Karpas-422 (cell line): ENCODE data around the gene SMPD1. TPM values are rescaled to one million over a fixed set of nuclear protein-coding genes. Genes with fewer than 3 reads are reported as not detected.

Source experiments
- DNase-seq: peaks from one replicate; pipeline ENCODE4 v3.0.0-alpha.2; 2015
- H2AFZ ChIP-seq: fragments of 200-600 bp; sonication (generic); 2 replicates; pipeline ENCODE4 v1.6.1; 2014; ENCODE audit warnings: antibody characterized with exemption, low read length, mixed read lengths
- H3K27ac ChIP-seq: fragments of 200-600 bp; sonication (generic); 2 replicates; pipeline ENCODE4 v1.5.1; 2014; ENCODE audit warnings: mild to moderate bottlenecking, low read length, moderate library complexity
- H3K27me3 ChIP-seq: fragments of 200-600 bp; sonication (generic); 2 replicates; pipeline ENCODE4 v1.6.1; 2014; ENCODE audit warnings: low read length, mixed read lengths
- H3K36me3 ChIP-seq: fragments of 200-600 bp; sonication (generic); 2 replicates; pipeline ENCODE4 v1.6.1; 2014; ENCODE audit warnings: low read length, mixed read lengths; ENCODE audit not compliant: insufficient read depth
- H3K4me1 ChIP-seq: fragments of 200-600 bp; sonication (generic); 2 replicates; pipeline ENCODE4 v1.6.1; 2014; ENCODE audit warnings: mild to moderate bottlenecking, low read length, mixed read lengths
- H3K4me2 ChIP-seq: fragments of 200-600 bp; sonication (generic); 2 replicates; pipeline ENCODE4 v1.6.1; 2014; ENCODE audit warnings: low read length, low read depth, mild to moderate bottlenecking; ENCODE audit not compliant: poor library complexity, severe bottlenecking
- H3K4me3 ChIP-seq: fragments of 200-600 bp; sonication (generic); 2 replicates; pipeline ENCODE4 v1.5.1; 2014; ENCODE audit warnings: mild to moderate bottlenecking, antibody characterized with exemption, low read length, mixed read lengths
- H3K79me2 ChIP-seq: fragments of 200-600 bp; sonication (generic); 2 replicates; pipeline ENCODE4 v1.6.1; 2014; ENCODE audit warnings: mild to moderate bottlenecking, low read length, mixed read lengths
- H3K9ac ChIP-seq: fragments of 200-600 bp; sonication (generic); 2 replicates; pipeline ENCODE4 v1.6.0; 2014; ENCODE audit warnings: low read length
- H3K9me2 ChIP-seq: fragments of 200-600 bp; sonication (generic), shearing (Covaris generic); replicated peaks from 2 replicates; pipeline ENCODE4 v1.6.0; 2014; ENCODE audit warnings: mild to moderate bottlenecking, low read length, moderate library complexity; ENCODE audit not compliant: insufficient read depth
- H3K9me3 ChIP-seq: fragments of 300-700, 200-600 bp; sonication (generic); 2 replicates; pipeline ENCODE4 v1.6.1; 2014; ENCODE audit warnings: low read length, mixed read lengths
- H4K20me1 ChIP-seq: fragments of 200-600 bp; sonication (generic); 2 replicates; pipeline ENCODE4 v1.6.1; 2014; ENCODE audit warnings: mild to moderate bottlenecking, antibody characterized with exemption, low read length, low read depth; ENCODE audit not compliant: insufficient read depth
- total RNA-seq: library from RNA; depleted of rRNA; stranded (reverse); fragments of >200 nt; shearing (Covaris generic); gene quantifications from 2 replicates; pipeline ENCODE4 v1.2.3, GENCODE V29; 2014; ENCODE audit warnings: low replicate concordance; rRNA removed

Gene SMPD1
- 2.3 and 2.9 TPM in 2 replicates for total RNA-seq

DNA sequence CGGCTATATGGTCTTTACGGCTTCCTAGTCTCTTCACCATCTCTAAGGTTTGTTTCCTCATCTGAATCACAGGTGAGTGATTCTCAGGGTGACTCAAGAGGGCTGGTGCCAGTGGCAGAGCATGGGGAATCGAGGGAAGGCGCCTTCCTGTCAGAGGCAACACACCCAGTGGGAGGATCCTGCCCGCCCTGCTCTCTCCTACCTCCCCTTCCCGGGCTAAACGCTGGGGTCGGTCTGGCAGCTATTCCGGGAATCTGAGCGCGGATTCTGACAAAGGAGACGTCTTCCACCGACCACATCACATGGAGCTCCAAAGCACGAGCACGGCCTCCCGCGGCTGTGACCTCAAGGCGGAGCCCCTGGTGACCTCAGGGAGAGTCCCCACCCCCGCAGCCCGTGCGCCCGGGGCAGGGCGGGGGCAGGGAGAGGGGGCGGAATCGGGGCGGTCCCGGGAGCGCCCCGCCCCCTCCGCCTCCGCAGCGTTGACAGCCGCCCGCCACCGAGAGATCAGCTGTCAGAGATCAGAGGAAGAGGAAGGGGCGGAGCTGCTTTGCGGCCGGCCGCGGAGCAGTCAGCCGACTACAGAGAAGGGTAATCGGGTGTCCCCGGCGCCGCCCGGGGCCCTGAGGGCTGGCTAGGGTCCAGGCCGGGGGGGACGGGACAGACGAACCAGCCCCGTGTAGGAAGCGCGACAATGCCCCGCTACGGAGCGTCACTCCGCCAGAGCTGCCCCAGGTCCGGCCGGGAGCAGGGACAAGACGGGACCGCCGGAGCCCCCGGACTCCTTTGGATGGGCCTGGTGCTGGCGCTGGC, at the start of gene SMPD1:
TSS of gene SMPD1 (plus strand) at position 570 of the 813 bp plus-strand sequence. CDS start at position 695, 125 bp downstream.
- Histone ChIP-seq H3K79me2 (no peaks in the 10 kb centered on the region), H3K9ac (peak within 1 kb of the TSS; percentile 89), H3K27ac (no peak within 1 kb of the TSS), H3K9me2 (no peaks in the 10 kb centered on the region), H3K4me3 (peak within 1 kb of the TSS; percentile 85), H3K4me2 (peak within 1 kb of the TSS; percentile 93), H2AFZ (peak within 1 kb of the TSS; percentile 99), H3K36me3 (no peaks in the 10 kb centered on the region), H3K27me3 (no peaks in the 10 kb centered on the region), H4K20me1 (no peaks in the 10 kb centered on the region), H3K4me1 (peaks cover 17% of the 10 kb centered on the region), H3K9me3 (no peaks in the 10 kb centered on the region)
- DNase-seq = peak; percentile 95

DNA sequence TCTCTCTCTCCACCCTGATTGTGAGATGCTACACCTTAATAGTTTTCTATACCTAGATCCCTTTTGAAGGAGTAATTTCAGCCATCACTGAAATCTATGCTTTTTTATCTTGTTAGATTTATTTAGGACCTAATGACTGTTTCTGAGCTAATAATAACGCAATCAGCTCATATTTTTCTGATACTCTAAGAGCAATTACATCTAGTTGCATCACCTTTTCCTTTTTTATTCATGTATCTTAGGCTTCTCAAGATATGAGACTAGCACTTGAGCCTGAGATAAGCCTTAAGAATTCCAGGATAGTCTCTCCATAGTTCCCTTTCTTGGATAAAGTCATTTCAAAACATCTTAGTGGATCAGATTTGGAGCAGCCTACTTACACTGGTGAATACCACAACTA, 44.9 kb upstream of the SMPD1 start:
- Histone ChIP-seq H3K9me3 (no peaks in the 10 kb centered on the region), H3K4me1 (peaks cover 4% of the 10 kb centered on the region), H3K9me2 (no peaks in the 10 kb centered on the region), H3K4me2 (no peak overlapping the region), H4K20me1 (no peaks in the 10 kb centered on the region), H3K36me3 (no peaks in the 10 kb centered on the region), H3K27ac (no peak overlapping the region), H3K9ac (no peak overlapping the region), H3K4me3 (no peak overlapping the region), H2AFZ (no peak overlapping the region), H3K27me3 (no peaks in the 10 kb centered on the region), H3K79me2 (no peaks in the 10 kb centered on the region)
- no peak for DNase-seq

DNA sequence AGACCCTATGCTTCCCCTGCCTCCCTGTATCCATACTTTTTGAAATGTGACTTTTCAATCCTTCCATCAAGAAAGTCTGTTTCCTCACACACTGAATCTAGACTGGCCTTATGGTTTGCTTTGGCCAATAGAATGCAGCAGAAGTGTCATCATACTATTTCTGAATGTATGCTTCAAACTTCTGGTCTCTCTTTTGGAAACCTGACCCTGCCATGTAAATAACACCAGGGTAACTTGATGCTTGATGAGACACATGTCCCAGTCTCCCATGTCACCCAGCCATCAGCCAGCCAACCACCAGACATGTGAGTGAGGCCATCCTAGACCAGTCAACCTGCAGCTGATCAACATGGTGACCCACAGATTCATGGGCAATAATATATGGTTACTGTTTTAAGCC, 40.2 kb upstream of the SMPD1 start:
- H3K27me3 ChIP-seq = no peaks in the 10 kb centered on the region
- no peaks in the 10 kb centered on the region for H4K20me1 ChIP-seq
- no peaks in the 10 kb centered on the region for H3K9me3 ChIP-seq
- no peak overlapping the region for H3K27ac ChIP-seq
- H3K79me2 ChIP-seq = no peaks in the 10 kb centered on the region
- DNase-seq = no peak
- no peak overlapping the region for H3K9ac ChIP-seq
- H3K9me2 ChIP-seq = no peaks in the 10 kb centered on the region
- peaks cover 5% of the 10 kb centered on the region for H3K4me1 ChIP-seq
- H3K36me3 ChIP-seq = no peaks in the 10 kb centered on the region
- H3K4me2 ChIP-seq = no peak overlapping the region
- no peak overlapping the region for H3K4me3 ChIP-seq
- no peak overlapping the region for H2AFZ ChIP-seq

DNA sequence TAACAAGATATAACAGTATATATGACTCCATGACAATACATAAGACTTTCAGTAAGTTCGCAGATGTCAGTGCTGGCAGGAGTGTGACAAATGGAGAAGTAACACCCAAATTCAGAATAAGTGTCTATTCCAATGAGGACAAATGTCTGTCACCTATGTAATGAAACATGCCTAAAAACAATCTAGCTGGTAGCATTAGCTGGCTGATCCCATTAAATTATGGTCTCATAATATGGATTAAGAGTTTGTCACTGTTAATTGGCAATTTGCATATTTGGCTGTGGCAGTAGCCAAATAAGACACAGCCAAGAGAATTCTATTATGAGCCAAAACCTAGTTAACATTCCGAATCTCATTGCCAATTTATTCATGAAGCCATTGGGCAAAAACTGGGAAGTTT, 39.8 kb upstream of the SMPD1 start:
- Histone ChIP-seq H2AFZ (no peak overlapping the region), H3K9me3 (no peaks in the 10 kb centered on the region), H3K4me1 (peaks cover 5% of the 10 kb centered on the region), H3K4me2 (no peak overlapping the region), H3K4me3 (no peak overlapping the region), H3K27ac (no peak overlapping the region), H3K36me3 (no peaks in the 10 kb centered on the region), H3K9me2 (no peaks in the 10 kb centered on the region), H3K9ac (no peak overlapping the region), H3K27me3 (no peaks in the 10 kb centered on the region), H4K20me1 (no peaks in the 10 kb centered on the region), H3K79me2 (no peaks in the 10 kb centered on the region)
- DNase-seq = no peak

DNA sequence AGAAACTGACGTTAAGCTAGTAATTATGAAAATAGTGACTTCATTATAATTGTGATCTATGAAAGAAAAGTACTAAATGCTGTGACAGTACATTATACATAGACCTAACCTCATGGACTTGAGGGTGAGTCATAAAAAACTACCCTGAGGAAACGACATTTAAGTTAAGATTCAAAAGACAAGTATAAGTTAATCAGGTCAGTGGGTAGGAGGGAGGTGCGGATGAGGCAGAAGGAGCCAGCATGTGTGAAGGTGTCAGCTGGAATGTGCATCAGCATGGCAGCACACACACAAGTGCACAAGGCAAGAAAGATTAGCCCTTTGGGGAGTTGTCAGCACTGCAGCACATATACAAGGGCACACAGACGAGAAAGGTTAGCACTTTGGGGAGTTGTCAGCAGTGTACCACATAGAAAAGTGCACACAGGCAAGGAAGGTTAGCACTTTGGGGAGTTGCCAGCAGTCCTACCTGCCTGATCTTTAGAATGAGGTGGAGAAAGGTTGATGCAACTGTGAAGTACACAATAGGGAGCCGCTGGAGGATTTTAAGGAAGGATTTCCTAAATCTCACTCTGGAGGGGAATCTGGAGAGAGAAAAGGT, 38.4 kb upstream of the SMPD1 start:
- no peak overlapping the region for H3K9ac ChIP-seq
- peaks cover 5% of the 10 kb centered on the region for H3K4me1 ChIP-seq
- H3K27me3 ChIP-seq = no peaks in the 10 kb centered on the region
- no peak overlapping the region for H3K4me2 ChIP-seq
- no peaks in the 10 kb centered on the region for H3K36me3 ChIP-seq
- H3K79me2 ChIP-seq = no peaks in the 10 kb centered on the region
- no peak overlapping the region for H3K4me3 ChIP-seq
- no peak for DNase-seq
- H4K20me1 ChIP-seq = no peaks in the 10 kb centered on the region
- no peaks in the 10 kb centered on the region for H3K9me2 ChIP-seq
- no peak overlapping the region for H2AFZ ChIP-seq
- no peak overlapping the region for H3K27ac ChIP-seq
- H3K9me3 ChIP-seq = no peaks in the 10 kb centered on the region

DNA sequence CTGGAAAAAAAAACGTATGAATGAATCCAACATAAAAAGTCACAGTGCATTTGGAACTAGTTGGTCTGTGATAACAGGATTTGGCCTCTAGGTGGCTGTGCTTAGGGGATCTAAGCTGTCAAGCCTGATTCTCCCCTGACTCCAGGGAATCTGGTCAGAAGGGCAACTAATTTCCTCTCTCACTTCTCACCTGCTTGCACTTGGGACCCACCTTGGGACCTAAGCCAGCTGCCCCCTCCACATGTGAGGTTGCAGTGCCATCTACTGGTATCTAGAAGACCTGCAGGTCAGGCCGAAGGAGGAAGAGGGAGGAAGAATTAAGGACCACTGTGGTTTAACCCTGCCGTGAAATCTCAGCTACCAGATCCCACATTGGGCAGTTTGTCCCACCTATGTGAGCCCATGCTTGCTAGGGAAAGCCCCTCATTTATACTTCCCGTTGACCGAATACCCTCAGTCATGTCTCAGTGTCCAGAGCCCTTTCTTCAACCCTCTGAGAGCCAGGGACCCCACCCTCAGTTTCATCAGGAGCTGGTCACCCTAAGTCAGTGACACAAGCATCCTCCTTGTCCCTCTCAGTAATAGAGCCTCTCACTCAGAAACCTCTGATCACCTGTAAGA, 36.8 kb upstream of the SMPD1 start:
- no peaks in the 10 kb centered on the region for H3K36me3 ChIP-seq
- no peaks in the 10 kb centered on the region for H3K79me2 ChIP-seq
- no peak overlapping the region for H3K4me3 ChIP-seq
- H3K9me2 ChIP-seq = no peaks in the 10 kb centered on the region
- H2AFZ ChIP-seq = no peak overlapping the region
- no peak overlapping the region for H3K4me2 ChIP-seq
- no peaks in the 10 kb centered on the region for H3K27me3 ChIP-seq
- H3K27ac ChIP-seq = no peak overlapping the region
- peaks cover 5% of the 10 kb centered on the region for H3K4me1 ChIP-seq
- DNase-seq = peak; percentile 83
- no peaks in the 10 kb centered on the region for H4K20me1 ChIP-seq
- no peak overlapping the region for H3K9ac ChIP-seq
- no peaks in the 10 kb centered on the region for H3K9me3 ChIP-seq

DNA sequence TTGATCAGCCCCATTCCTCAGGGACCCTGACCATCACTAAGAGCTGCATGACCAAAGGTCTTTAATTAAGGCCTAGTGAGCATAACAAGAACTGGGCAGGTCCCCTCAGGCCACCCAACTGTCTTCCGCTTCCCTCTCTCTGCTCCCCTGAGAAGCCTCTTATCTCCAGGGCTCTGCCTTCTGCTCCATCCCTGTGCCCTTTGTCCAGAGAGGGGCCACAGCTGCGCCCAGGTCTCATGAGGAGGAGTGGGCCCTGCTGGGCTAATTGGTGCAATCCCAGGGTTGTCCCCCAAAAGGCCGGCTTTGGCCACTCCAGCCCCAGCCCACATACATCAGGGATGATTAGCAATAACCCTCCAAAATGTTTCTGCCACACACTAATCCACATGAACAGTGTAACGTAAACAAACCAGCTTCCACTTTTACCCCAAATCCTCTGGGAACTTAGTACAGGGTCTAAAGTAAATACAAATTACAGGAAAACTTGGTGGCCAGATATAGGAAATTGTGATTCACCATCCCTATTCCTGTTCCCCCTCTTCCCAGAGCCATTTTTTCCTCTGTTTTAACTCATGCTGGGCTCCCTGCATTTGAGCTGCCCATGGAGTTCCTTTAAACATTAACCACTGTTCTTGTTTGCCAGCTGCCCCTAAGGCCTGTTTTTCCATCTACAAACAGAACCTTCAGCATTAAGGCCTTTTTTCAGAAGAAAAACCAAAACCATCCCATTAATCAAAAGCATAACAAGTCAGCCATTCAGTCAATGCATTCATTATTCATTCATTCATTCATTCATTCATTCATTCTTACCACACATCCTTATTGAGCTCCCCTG, 35.4 kb upstream of the SMPD1 start:
- Histone ChIP-seq H3K27ac (no peak overlapping the region), H3K79me2 (no peaks in the 10 kb centered on the region), H3K4me3 (no peak overlapping the region), H3K27me3 (no peaks in the 10 kb centered on the region), H3K4me2 (no peak overlapping the region), H3K9ac (no peak overlapping the region), H2AFZ (no peak overlapping the region), H4K20me1 (no peaks in the 10 kb centered on the region), H3K9me3 (no peaks in the 10 kb centered on the region), H3K36me3 (no peaks in the 10 kb centered on the region), H3K4me1 (peaks cover 5% of the 10 kb centered on the region), H3K9me2 (no peaks in the 10 kb centered on the region)
- no peak for DNase-seq
